ENCODE data around the gene SKI.

- TF ChIP-seq ZSCAN29 (IDR thresholded peaks at IDR 0.05) (no peak), ZFP1 (CRISPR knock-in tag; IDR thresholded peaks at IDR 0.05) (no peak), E2F3 (CRISPR knock-in tag; IDR thresholded peaks at IDR 0.05) (no peak), PPARD (CRISPR knock-in tag; IDR thresholded peaks at IDR 0.05) (no peak), NR3C1 (CRISPR knock-in tag; IDR thresholded peaks at IDR 0.05) (no peak), ZNF75A (CRISPR knock-in tag; IDR thresholded peaks at IDR 0.05) (no peak), USF1 (CRISPR knock-in tag; IDR thresholded peaks at IDR 0.05) (no peak), CTCF (IDR thresholded peaks at IDR 0.05 in 2 of 3, conservative IDR thresholded peaks at IDR 0.05 in 1 of 3; ENCODE audit: insufficient read depth in 2 of 3, low read depth in 1 of 3, low read length in 3 of 3) (no peak), POU5F1 (IDR thresholded peaks at IDR 0.05; ENCODE audit: borderline replicate concordance, low read depth, low read length, partially characterized antibody) (no peak), SIRT6 (IDR thresholded peaks at IDR 0.05; ENCODE audit: low read depth, low read length) (no peak), REST (IDR thresholded peaks at IDR 0.05; ENCODE audit: borderline replicate concordance) (no peak), REST (CRISPR knock-in tag; IDR thresholded peaks at IDR 0.05; ENCODE audit: low read depth) (no peak), MXI1 (IDR thresholded peaks at IDR 0.05; ENCODE audit: low read depth, low read length) (no peak)
These were observed 10.9 kb downstream of the SKI start for GRCh38 chr1:2239013-2239370.

All from K562 (cell line).